Glutamatergic neuron (in vitro differentiated cells): ENCODE measurements around the gene PAPPA. TPM values are rescaled to one million over a fixed set of nuclear protein-coding genes. Genes with fewer than 3 reads are reported as not detected.

Experiments used
- DNase-seq: peaks from one replicate; pipeline ENCODE4 v3.0.0; 2022
- H3K27ac Mint-ChIP-seq: one replicate; pipeline ENCODE4 v1.8.0; 2020; ENCODE audit warnings: mild to moderate bottlenecking, mixed read lengths, inconsistent platforms; ENCODE audit not compliant: unreplicated experiment
- H3K27me3 Mint-ChIP-seq: one replicate; pipeline ENCODE4 v1.8.0; 2020; ENCODE audit warnings: mild to moderate bottlenecking, moderate library complexity, mixed read lengths, inconsistent platforms; ENCODE audit not compliant: unreplicated experiment
- H3K36me3 Mint-ChIP-seq: one replicate; pipeline ENCODE4 v1.8.0; 2020; ENCODE audit warnings: mild to moderate bottlenecking, mixed read lengths, inconsistent platforms; ENCODE audit not compliant: unreplicated experiment
- H3K4me1 Mint-ChIP-seq: one replicate; pipeline ENCODE4 v1.8.0; 2020; ENCODE audit warnings: mild to moderate bottlenecking, low read depth, mixed read lengths, inconsistent platforms; ENCODE audit not compliant: unreplicated experiment
- H3K4me3 Mint-ChIP-seq: one replicate; pipeline ENCODE4 v1.8.0; 2020; ENCODE audit warnings: mild to moderate bottlenecking, mixed read lengths, inconsistent platforms; ENCODE audit not compliant: unreplicated experiment
- H3K9me3 Mint-ChIP-seq: one replicate; pipeline ENCODE4 v1.8.0; 2020; ENCODE audit warnings: mild to moderate bottlenecking, moderate library complexity, mixed read lengths, inconsistent platforms; ENCODE audit not compliant: unreplicated experiment
- total RNA-seq: library from RNA; stranded (reverse); fragmentation: NEBNext Ultra II Directional; extraction: Animal tissue kit (Norgen Biotek cat#: 25700); gene quantifications from one replicate; pipeline ENCODE4 v1.2.1, GENCODE V29; 2021; ENCODE audit not compliant: unreplicated experiment
- TF ChIP-seq, protein P1 (sequence below): fragments of 200-600 bp; sonication (generic); IDR thresholded peaks from one replicate; pipeline ENCODE4 v1.5.0; 2021; ENCODE audit not compliant: partially characterized antibody, unreplicated experiment

PAPPA gene
- total RNA-seq, 1 donor from 2014 or later = 10.5 TPM

DNA sequence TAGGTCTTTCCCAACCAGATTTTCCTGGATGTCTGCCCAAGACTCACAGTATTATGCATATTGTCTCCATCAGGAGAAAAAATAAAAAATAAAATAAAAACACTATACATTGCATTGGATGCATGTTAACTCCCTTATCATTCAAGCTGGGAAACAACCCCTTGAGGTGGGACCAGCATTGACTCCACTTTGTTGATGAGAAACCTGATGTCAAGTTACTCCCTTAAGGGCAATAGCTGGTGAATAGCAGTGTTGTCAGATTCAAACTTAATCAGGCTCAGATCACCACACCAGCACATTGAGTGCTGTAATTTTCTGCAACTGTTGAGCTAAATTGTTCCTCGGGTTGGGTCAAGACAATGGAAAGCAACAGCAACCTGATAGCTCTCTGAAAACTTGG lies 269.6 kb downstream of the PAPPA start:
- Mint-ChIP-seq H3K36me3 (no peaks in the 10 kb centered on the region), H3K27me3 (peaks cover 3% of the 10 kb centered on the region), H3K4me3 (no peak overlapping the region), H3K27ac (no peak overlapping the region), H3K4me1 (no peaks in the 10 kb centered on the region), H3K9me3 (peaks cover 2% of the 10 kb centered on the region)
- no peak for DNase-seq
- TF ChIP-seq, protein P1, sequence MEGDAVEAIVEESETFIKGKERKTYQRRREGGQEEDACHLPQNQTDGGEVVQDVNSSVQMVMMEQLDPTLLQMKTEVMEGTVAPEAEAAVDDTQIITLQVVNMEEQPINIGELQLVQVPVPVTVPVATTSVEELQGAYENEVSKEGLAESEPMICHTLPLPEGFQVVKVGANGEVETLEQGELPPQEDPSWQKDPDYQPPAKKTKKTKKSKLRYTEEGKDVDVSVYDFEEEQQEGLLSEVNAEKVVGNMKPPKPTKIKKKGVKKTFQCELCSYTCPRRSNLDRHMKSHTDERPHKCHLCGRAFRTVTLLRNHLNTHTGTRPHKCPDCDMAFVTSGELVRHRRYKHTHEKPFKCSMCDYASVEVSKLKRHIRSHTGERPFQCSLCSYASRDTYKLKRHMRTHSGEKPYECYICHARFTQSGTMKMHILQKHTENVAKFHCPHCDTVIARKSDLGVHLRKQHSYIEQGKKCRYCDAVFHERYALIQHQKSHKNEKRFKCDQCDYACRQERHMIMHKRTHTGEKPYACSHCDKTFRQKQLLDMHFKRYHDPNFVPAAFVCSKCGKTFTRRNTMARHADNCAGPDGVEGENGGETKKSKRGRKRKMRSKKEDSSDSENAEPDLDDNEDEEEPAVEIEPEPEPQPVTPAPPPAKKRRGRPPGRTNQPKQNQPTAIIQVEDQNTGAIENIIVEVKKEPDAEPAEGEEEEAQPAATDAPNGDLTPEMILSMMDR = no peak

DNA sequence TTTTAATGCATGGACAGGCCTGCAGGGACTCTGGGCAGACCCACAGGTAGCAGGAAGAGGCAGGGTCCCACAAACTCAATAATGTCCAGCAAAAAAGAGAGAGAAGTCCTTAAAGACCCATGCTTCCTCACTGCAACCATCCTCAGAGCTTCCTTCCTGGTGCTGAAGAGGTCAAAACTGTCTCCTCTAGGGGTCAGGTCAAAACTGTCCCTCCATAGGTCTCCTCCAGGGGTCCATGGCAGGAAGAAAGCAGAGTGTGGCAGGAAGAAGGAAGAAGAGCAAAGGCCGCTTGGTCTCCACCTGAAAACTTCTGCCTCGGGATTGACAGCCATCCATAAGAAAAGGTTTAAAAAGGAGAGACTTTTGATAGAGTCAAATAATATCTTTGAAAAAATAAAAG lies 271.7 kb downstream of the PAPPA start:
- Mint-ChIP-seq H3K36me3 (peaks cover 3% of the 10 kb centered on the region), H3K9me3 (peaks cover 2% of the 10 kb centered on the region), H3K27ac (no peak overlapping the region), H3K4me3 (no peak overlapping the region), H3K27me3 (peaks cover 3% of the 10 kb centered on the region), H3K4me1 (no peaks in the 10 kb centered on the region)
- TF ChIP-seq, protein P1 = no peak
- DNase-seq = no peak

DNA sequence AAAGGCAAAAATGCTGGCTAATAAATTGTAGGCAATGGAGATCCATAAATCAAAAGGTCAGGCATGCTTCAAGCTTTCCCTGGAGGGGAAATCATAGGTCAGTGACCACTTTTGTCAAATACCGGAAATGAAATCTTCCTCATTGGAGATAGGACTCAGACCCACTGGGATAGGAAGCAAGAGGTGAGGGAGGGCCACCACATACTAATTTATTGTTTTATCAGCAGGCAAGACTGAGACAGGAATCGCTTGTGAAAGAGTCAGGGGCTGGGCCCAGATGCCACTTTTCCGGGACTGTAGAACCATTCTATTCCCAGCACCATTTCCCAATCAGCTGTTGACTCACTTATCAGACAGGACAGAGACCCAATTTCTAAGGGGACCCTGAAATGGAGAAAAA lies 277.3 kb downstream of the PAPPA start:
- Mint-ChIP-seq H3K9me3 (no peaks in the 10 kb centered on the region), H3K4me1 (no peaks in the 10 kb centered on the region), H3K36me3 (peaks cover 3% of the 10 kb centered on the region), H3K27me3 (no peaks in the 10 kb centered on the region), H3K4me3 (no peak overlapping the region), H3K27ac (no peak overlapping the region)
- TF ChIP-seq, protein P1 = no peak
- no peak for DNase-seq

DNA sequence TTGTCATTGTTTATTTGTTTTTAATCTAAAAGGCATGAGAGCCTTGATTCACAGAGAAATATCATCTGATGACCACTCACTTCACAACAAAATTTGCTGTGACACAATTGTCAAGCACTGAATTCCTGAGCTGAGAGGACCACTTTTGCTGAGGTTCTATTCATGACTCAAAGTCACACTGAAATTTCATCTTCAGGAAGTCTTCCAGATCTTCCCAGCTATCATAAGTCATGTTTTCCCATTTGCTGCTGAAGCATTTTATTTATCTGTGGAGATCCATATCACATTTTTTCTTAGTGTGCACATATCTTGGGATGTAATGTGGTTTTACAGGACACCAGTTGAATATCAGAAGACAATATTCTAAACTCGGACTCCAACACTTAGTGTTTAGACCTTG lies 278.5 kb downstream of the PAPPA start:
- Mint-ChIP-seq H3K27ac (no peak overlapping the region), H3K36me3 (peaks cover 3% of the 10 kb centered on the region), H3K4me3 (no peak overlapping the region), H3K9me3 (no peaks in the 10 kb centered on the region), H3K4me1 (no peaks in the 10 kb centered on the region), H3K27me3 (no peaks in the 10 kb centered on the region)
- TF ChIP-seq, protein P1 = no peak
- no peak for DNase-seq

DNA sequence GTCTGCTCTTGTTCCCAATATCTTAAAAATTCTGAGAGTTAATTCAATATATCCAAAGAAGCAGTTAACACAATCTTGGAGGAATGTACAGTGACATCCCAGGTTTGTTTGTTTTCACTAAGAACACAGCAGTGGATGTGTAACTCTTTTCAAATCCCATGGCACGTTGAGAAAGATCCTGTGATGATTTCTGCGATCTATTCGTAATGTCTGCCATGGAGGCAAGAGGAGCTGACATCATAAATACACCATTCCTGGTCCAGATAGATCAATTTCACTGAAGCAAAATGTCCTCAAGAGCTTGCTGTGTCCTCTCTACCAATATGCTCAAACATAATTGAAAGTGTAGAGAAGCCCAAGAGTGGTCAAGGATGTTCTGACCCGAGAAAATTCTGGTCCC lies 280.7 kb downstream of the PAPPA start:
- no peak overlapping the region for H3K4me3 Mint-ChIP-seq
- no peak for DNase-seq
- H3K9me3 Mint-ChIP-seq = no peaks in the 10 kb centered on the region
- H3K36me3 Mint-ChIP-seq = peaks cover 3% of the 10 kb centered on the region
- H3K27ac Mint-ChIP-seq = no peak overlapping the region
- no peaks in the 10 kb centered on the region for H3K4me1 Mint-ChIP-seq
- peaks cover 2% of the 10 kb centered on the region for H3K27me3 Mint-ChIP-seq
- TF ChIP-seq, protein P1 = no peak
